Anterior cingulate cortex (tissue), 58 donors: ENCODE results near the gene F2RL3.
"Not testable (repeated sequence)": the region's sequence is repeated elsewhere in the genome, so short reads cannot be mapped to it uniquely, and the experiment has no call there.

Experiments
- DNase-seq, 58 donors: peaks; one replicate each; lab custom pipeline; 2025; lab: John Stamatoyannopoulos, UW

The F2RL3 gene

DNA sequence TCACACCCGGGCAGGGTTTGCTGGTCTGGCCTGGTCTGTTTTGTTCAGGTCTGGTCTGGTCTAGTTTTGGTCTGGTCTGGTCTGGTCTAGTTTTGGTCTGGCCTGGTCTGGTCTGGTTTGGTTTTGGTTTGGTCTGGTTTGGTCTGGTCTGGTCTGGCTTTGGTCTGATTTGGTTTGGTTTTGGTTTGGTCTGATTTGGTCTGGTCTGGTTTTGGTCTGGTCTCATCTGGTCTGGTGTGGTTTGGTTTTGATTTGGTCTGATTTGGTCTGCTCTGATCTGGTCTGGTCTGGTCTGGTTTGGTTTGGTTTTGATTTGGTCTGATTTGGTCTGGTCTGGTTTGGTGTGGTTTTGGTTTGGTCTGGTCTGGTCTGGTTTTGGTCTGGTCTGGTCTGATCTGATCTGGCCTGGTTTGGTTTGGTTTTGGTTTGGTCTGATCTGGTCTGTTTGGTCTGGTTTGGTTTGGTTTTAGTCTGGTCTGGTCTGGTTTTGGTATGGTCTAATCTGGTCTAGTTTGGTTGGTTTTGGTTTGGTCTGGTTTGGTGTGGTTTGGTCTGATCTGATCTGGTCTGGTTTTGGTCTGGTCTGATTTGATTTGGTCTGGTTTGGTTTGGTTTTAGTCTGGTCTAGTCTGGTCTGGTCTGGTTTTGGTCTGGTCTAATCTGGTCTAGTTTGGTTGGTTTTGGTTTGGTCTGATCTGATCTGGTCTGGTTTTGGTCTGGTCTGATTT, 14.4 kb upstream of the F2RL3 start:
- DNase-seq = no peak

DNA sequence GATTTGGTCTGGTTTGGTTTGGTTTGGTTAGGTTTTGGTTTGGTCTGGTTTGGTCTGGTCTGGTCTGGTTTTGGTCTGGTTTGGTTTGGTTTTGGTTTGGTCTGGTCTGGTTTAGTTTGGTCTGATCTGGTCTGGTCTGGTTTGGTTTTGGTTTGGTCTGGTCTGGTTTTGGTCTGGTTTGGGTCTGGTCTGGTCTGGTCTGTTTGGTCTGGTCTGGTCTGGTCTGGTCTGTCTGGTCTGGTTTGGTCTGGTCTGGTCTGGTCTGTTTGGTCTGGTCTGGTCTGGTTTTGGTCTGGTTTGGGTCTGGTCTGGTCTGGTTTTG, 13.9 kb upstream of the F2RL3 start:
- DNase-seq = not testable (repeated sequence)

DNA sequence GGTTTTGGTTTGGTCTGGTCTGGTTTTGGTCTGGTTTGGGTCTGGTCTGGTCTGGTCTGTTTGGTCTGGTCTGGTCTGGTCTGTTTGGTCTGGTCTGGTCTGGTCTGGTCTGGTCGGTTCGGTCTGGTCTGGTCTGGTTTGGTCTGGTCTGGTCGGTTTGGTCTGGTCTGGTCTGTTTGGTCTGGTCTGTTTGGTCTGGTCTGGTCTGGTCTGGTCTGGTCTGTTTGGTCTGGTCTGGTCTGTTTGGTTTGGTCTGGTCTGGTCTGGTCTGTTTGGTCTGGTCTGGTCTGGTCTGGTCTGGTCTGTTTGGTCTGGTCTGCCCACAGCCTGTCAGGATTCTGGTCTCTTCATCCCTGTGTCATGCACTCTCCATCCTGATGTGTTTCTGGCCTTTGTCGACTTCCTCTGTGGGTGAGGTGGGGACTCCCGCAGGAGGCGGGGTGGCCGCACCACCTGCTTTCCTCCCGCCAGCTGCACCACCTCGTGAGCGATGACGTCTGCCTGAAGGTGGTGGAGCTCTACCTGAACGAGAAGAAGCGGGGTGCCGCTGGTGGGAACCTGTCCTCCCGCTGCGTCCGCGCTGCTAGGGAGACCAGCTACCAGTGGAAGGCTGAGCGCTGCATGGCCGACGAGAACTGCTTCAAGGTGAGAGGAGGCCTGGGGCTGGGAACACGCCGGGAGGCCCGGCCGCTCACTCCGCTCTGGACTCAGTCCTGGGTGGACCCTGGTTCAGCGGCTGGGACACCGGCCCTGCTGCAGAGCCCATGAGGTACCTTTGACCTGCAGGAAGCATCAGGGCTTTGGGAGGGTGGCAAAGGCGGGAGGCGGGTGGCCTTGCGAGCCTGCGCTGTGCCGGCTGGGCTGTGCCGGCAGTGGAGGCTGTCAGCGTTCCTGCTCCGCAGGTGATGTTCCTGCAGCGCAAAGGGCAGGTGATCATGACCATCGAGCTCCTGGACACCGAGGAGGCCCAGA, 12.9 kb upstream of the F2RL3 start:
- DNase-seq = no peak

DNA sequence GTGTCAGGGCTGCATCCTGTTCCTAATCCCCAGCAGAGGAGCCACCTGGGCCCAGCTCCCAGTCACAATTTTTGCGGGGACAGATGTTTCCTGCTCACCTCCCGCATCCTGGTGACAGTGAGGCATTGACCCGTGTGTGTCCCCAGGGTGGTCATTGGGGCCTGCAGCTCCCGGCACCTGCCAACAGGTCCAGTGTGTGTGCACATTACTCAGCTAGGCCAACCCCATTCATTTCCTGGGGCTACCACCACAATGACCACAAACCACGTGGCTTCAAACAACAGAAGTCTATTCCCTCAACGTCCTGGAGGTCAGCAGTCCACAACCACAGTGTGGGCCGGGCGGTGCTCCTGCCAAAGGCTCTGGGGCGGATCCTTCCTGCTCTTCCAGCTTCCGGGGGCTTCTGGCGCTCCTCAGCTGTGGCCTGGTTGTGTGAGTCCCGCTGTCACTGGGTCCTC, 11.9 kb upstream of the F2RL3 start:
- no peak for DNase-seq

DNA sequence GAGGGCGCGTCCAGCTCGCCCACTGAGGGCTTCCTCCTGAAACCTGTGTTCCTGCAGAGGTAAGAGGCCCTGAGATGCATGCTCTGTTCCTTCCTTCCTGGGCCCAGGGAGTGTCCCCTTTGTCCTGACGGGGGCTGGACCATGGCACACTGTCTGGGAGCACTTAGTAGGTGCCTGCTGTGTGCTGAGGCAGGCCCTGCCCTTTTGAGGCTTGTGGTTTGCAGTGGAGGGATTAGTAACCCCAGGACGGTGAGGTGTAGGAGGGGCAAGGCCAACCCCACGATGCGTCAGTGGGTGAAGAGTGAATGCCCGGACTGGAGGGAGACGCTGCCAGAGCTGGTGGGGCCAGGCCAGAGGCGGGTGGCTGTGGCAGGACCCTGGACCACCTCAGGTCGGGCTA, 11.2 kb upstream of the F2RL3 start:
- no peak for DNase-seq

DNA sequence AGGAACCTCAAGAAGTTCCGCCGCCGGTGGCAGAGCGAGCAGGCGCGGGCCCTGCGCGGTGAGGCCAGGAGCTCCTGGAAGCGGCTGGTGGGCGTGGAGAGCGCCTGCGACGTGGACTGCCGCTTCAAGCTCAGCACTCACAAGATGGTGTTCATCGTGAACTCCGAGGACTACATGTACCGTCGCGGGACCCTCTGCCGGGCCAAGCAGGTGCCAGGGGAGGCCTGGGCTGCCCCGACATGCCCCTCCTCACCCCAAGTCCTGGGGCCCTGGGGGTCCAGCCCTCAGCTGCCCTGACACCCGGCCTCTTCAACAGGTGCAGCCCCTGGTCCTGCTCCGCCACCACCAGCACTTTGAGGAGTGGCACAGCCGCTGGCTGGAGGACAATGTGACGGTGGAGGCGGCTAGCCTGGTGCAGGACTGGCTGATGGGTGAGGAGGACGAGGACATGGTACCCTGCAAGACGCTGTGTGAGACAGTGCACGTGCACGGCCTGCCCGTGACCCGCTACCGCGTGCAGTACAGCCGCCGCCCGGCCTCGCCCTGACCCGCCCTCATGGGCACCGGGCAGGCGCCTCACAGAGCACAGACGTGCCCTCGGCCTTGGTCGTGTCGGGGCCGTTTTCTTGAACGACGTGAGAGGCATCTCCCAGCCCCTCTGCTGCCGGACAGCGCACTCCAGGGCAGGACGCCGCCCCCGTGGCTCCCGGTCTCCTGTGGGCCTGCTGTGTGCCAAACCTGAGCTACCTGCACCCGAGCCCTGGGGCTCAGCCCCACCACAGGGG, 10.4 kb upstream of the F2RL3 start:
- DNase-seq = no peak

DNA sequence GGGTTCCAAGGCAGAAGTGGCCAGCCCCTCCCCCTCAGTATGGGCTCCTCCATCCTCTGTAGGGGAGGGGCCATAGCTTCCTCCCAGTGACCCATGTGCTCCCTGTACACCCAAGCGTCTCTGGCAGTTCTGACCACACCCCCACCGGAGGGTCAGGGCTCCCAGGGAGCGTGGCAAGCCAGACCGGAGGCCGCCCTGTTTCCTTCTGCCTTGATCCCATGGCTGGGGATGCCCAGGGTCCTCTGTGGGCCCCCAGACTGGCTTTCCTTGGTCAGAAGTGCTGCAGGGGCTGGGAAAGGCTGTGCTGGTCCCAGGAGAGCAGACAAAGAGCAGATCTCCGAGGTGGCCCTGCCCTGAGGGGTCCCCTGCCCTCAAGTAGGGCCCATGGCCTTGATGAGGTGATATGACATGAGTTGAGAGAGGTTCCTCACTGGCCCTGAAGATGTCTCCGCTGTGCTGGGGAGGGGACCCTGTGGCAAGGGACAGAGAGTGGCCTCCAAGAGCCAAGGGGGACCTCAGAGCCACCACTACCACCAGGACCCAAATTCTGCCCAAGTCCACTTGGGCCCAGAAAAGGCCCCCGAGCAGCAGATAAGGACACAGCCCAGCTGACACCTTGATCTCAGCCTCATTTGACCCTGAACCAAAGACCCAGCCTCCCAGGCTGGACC, 7.8 kb upstream of the F2RL3 start:
- DNase-seq = no peak

DNA sequence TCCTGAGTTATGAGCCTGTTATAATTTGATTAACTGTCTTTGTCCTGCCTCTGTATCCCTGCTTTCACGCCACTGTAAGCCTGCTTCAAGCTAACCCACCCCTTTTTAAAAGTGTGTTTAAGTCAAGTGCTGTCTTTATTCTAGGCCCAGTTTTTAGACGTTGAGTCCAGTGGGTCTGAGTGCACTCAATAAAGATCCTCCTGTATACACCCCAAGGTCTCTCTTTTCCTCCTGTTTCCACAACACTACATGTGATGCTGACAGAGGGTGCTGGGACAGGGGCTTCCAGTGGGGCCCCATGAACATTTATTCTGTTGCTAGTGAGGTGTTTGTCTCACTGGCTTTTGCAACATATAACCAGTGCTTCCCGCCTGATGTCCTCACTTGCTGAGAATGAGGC, 6.7 kb upstream of the F2RL3 start:
- DNase-seq = no peak

DNA sequence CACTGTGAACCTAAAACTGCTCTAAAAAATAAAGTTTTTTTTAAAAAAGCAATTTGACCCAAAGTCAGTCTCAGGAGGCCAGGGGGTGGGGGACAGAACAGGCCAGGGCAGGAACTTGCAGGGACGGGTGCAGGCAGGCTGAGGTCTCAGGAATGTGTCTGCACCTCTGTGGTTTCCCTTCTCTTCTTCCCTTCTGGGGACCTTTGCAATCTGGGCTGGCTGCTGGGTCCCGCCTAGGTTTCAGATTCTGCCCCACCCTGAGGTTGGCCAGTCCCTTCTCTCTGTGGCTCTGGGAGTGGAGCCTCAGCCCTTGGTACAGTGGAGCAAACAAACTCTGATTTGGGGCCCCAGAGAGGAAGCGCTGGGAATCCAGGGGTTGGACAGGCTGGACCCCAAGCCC, 5.3 kb upstream of the F2RL3 start:
- DNase-seq = no peak

DNA sequence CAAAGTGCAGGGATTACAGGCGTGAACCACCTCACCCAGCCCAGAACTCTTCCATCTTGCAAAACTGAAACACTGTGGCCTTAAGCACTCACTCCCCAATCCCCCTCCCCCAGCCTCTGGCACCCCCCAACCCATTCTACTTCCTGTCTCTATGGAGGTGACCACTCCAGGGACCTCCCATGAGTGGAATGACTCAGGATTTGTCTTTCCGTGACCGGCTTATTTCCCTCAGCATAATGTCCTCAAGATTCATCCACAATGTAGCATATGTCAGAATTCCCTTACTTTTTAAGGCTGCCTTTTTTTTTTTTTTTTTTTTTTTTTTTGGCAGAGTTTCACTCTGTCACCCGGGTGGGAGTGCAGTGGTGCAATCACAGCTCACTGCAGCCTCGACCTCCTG, 3.6 kb upstream of the F2RL3 start:
- DNase-seq = no peak

DNA sequence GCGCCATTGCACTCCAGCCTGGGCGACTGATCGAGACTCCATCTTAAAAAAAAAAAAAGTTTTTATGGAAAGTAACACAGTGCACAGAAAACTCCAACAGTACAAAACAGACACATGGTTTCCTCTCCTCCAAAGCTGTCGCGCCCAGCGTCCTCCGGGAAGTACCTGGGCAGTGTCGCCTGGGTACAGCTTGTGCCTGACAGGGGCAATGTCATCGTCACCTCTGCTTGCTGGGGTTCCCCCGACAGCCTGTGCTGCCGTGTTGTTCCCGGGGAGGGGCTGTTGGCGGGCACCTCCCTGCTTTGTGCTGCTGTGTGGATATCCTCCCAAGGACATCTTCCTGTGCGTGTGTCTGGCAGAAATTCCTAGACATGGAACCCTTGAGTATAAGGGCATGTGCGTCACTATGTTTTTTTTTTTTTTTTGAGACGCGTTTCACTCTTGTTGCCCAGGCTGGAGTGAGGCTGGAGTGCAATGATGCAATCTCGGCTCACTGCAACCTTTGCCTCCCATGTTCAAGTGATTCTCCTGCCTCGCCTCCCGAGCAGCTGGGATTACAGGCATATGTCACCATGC, 2.4 kb upstream of the F2RL3 start:
- DNase-seq = no peak

DNA sequence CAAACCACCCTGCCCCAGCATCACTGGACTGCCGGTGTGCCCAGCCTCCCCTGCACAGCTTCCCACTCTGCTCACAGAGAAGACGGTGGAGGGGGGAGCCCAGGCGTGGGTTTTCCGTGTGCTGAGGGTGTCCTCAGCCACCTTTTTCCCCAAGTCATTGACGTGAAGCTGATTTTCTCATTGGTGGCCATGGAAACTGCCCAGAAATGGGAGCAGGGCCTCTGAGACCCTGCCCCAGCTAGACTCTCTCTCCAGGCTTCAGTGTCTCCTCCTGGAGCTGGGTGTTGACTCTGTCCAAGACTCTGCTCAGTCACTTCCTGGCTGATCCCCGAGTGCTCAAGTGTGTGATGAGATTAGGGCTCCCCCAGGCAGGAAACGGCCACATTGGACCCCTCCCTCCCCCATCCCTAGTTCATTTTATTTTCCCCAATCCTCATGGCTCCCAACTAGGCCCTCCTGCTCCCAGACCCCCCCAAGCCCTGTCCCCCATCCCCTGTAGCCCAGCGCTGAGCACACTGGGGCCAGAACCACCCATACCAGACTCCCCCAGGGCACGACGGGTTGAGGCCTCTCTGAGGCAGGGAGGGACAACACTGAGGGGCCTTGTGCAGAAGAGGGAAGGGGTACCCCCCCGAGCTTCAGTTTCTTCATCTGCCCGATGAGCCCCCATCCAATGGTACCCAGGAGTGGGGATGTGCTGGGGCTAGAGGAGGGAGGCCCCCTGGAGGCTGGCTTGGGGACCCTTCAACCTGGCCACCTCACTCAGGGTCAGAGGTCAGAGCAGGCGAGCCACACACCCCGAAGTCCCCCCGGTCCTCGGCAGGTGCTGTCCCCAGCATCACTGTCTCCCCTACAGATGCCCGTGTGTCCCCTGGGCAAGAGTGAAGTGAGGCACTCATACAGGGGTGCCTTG, 1.2 kb upstream of the F2RL3 start:
- no peak for DNase-seq

DNA sequence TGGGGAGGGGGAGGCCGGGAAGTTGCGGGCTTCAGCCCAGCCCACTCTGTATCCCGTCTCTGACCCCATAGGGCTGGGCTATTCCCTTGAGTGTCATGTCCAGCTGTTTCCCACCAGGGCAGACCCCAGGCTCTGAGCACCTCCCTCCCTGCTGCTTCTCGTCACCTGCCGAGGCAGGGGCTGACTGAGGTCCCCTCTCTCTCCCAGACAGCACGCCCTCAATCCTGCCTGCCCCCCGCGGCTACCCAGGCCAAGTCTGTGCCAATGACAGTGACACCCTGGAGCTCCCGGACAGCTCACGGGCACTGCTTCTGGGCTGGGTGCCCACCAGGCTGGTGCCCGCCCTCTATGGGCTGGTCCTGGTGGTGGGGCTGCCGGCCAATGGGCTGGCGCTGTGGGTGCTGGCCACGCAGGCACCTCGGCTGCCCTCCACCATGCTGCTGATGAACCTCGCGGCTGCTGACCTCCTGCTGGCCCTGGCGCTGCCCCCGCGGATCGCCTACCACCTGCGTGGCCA, 625 bp downstream of the F2RL3 start:
- DNase-seq = no peak

DNA sequence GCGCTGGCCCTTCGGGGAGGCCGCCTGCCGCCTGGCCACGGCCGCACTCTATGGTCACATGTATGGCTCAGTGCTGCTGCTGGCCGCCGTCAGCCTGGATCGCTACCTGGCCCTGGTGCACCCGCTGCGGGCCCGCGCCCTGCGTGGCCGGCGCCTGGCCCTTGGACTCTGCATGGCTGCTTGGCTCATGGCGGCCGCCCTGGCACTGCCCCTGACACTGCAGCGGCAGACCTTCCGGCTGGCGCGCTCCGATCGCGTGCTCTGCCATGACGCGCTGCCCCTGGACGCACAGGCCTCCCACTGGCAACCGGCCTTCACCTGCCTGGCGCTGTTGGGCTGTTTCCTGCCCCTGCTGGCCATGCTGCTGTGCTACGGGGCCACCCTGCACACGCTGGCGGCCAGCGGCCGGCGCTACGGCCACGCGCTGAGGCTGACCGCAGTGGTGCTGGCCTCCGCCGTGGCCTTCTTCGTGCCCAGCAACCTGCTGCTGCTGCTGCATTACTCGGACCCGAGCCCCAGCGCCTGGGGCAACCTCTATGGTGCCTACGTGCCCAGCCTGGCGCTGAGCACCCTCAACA, 1.2 kb downstream of the F2RL3 start:
- no peak for DNase-seq

DNA sequence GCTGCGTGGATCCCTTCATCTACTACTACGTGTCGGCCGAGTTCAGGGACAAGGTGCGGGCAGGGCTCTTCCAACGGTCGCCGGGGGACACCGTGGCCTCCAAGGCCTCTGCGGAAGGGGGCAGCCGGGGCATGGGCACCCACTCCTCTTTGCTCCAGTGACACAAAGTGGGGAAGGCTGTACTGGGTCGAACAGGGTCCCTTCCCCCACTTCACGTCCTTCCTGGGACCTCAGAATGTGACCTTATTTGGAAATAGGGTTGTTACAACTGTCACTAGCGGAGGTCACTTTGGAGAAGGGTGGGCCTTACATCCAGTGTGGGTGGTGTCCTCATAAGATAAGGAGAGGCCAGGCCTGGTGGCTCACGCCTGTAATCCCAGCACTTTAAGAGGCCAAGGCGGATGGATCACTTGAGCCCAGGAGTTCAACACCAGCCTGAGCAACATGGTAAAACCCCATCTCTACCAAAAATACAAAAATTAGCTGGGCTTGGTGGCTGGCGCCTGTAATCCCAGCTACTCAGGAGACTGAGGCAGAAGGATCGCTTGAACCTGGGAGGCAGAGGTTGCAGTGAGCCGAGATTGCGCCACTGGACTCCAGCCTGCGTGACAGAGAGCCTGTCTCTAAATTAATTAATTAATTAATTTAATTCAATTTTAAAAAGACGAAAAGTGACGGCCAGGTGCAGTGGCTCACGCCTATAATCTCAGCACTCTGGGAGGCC, 1.8 kb downstream of the F2RL3 start:
- DNase-seq = no peak

DNA sequence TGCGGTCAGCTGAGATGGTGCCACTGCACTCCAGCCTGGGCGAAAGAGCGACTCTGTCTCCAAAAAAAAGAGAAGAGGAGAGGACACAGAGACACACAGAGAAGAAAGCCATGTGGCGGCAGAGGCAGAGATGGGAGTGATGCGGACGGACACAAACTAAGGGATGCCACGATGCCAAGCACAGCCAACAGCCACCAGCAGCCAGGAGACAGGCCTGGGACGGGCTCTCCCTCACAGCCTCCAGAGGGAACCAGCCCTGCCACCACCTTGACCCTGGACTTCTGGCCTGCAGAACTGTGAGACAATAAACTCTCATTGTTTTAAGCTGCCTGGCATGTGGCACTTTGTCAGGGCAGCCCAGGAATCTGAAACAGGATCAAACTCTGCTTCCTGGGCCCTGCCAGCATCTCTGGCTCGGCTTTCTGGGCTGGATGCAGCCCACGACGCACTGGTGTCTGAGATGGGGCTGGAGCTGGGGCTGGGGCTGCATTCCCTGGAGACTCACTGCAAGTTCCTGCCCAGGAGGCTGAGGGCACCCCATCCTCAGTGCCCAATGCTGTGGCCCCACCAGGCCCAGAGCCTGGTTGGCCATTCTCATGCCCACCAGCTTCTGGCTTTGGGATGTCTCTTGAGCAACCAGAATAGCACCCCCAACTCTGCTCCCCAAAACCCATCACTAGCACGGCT, 3.0 kb downstream of the F2RL3 start:
- no peak for DNase-seq

DNA sequence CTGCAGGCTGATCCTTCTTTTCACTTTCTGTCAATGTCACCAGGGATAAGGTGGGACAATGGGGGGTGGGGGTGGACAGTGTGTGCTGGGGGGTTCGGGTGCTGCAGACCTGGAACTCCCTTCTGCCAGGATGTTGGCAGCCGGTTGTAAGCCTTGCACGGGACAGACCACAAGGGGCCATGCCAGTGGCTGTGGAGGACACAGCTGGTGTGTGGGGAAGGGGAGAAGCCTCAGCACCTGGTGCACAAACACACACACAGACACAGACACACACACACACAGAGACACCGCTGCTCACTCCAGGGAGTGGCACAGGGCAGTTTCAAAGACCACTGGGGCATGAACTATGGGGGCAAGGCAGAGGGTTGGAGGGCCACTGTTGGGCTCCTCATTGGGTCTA, 3.6 kb downstream of the F2RL3 start:
- DNase-seq = no peak
